Endothelial cell of umbilical vein (primary cell): ENCODE measurements around the gene TRIM56. TPM values are rescaled to one million over a fixed set of nuclear protein-coding genes. Genes with fewer than 3 reads are reported as not detected.

ENCODE experiments used
- BruUV-seq: library from RNA; stranded (reverse); fragments of 400-500 nt; replicated peaks from 2 replicates; lab custom pipeline; 2021; lab: Mats Ljungman, UMichigan
- CTCF ChIA-PET: fragments of 300-600, 350-600 bp; sonication (Branson Sonifier 250); formaldehyde crosslinking; loops from one replicate; lab custom pipeline; 2021; ENCODE audit warnings: antibody characterized with exemption, inconsistent platforms; lab: Charles Lee
- POLR2A ChIA-PET: fragments of 300-600, 350-600 bp; sonication (Branson Sonifier 250); formaldehyde crosslinking; loops from one replicate; lab custom pipeline; 2021; ENCODE audit warnings: antibody characterized with exemption, inconsistent platforms; lab: Charles Lee
- DNase-seq: peaks from one replicate; pipeline ENCODE4 v3.0.0-alpha.2; 2011; ENCODE audit warnings: low read depth, low spot score
- FAIRE-seq: peaks from 2 replicates; lab custom pipeline; 2011; peaks lifted over from hg19 to GRCh38; lab: Jason Lieb, UNC
- H2AFZ ChIP-seq: 2 replicates; pipeline ENCODE4 v1.6.0; 2012; ENCODE audit warnings: low read depth, low read length, control low read depth, inconsistent platforms
- H3K27ac ChIP-seq: 2 replicates; pipeline ENCODE4 v1.5.1; 2011; ENCODE audit warnings: low read depth, mild to moderate bottlenecking, control low read depth, low read length, moderate library complexity; ENCODE audit not compliant: insufficient read depth
- H3K27me3 ChIP-seq, 2 experiments: 2 replicates each; pipeline versions ENCODE4 v1.6.0 to v1.6.1; 2011; ENCODE audit warnings: low read length in 2 of 2, mixed read lengths in 1 of 2; ENCODE audit not compliant: control insufficient read depth in 2 of 2, insufficient read depth in 2 of 2
- H3K36me3 ChIP-seq, 2 experiments: 2 replicates in 1 of 2; 3 replicates in 1 of 2; pipeline ENCODE4 v1.5.1; 2011; ENCODE audit warnings: low read length in 2 of 2, mild to moderate bottlenecking in 1 of 2, moderate library complexity in 1 of 2; ENCODE audit not compliant: control insufficient read depth in 2 of 2, insufficient read depth in 2 of 2; ENCODE audit errors: extremely low read depth in 1 of 2
- H3K4me1 ChIP-seq: 3 replicates; pipeline ENCODE4 v1.5.1; 2011; ENCODE audit warnings: mild to moderate bottlenecking, low read length; ENCODE audit not compliant: control insufficient read depth, insufficient read depth; ENCODE audit errors: extremely low read depth
- H3K4me2 ChIP-seq: 2 replicates; pipeline ENCODE4 v1.6.1; 2011; ENCODE audit warnings: low read length, control low read depth, mixed read lengths; ENCODE audit not compliant: insufficient read depth
- H3K4me3 ChIP-seq, 3 experiments: fragments of 200-600 bp in 1 of 3; sonication (generic), shearing (Covaris generic) in 1 of 3; replicated peaks in 1 of 3; 2 replicates each; pipeline ENCODE4 v1.5.1; 2011 to 2016; ENCODE audit warnings: control low read depth in 3 of 3, low read length in 3 of 3, mild to moderate bottlenecking in 2 of 3, inconsistent platforms in 1 of 3, low read depth in 1 of 3, moderate library complexity in 1 of 3; ENCODE audit not compliant: insufficient read depth in 1 of 3
- H3K79me2 ChIP-seq: 2 replicates; pipeline ENCODE4 v1.6.0; 2012; ENCODE audit warnings: low read length, inconsistent platforms; ENCODE audit not compliant: control insufficient read depth, insufficient read depth
- H3K9ac ChIP-seq: replicated peaks from 2 replicates; pipeline ENCODE3; 2011; ENCODE audit warnings: low read length, control low read depth; ENCODE audit not compliant: insufficient read depth; ENCODE audit errors: extremely low read depth
- H3K9me1 ChIP-seq: replicated peaks from 3 replicates; pipeline ENCODE4 v1.6.0; 2011; ENCODE audit warnings: mild to moderate bottlenecking, low read length; ENCODE audit not compliant: control insufficient read depth, insufficient read depth; ENCODE audit errors: extremely low read depth
- H3K9me3 ChIP-seq: replicated peaks from 2 replicates; pipeline ENCODE4 v1.5.1; 2012; ENCODE audit warnings: low read length, inconsistent platforms; ENCODE audit not compliant: control insufficient read depth, insufficient read depth
- H4K20me1 ChIP-seq: replicated peaks from 2 replicates; pipeline ENCODE3; 2011; ENCODE audit warnings: mild to moderate bottlenecking, low read length; ENCODE audit not compliant: control insufficient read depth, insufficient read depth; ENCODE audit errors: extremely low read depth
- CTCF ChIP-seq, 2 donors: IDR thresholded peaks; 1 replicate in 1 of 2; 2 replicates in 1 of 2; pipeline ENCODE4 v1.5.1; 2011; ENCODE audit warnings: low read length in 2 of 2, mild to moderate bottlenecking in 2 of 2, moderate library complexity in 2 of 2, control low read depth in 1 of 2, inconsistent platforms in 1 of 2, low read depth in 1 of 2; ENCODE audit not compliant: insufficient read depth in 1 of 2; ENCODE audit errors: extremely low read depth in 1 of 2
- EZH2 ChIP-seq: IDR thresholded peaks from 2 replicates; pipeline ENCODE4 v1.6.1; 2012; ENCODE audit warnings: borderline replicate concordance, low read depth, mild to moderate bottlenecking, moderate library complexity, low read length, inconsistent platforms; ENCODE audit not compliant: severe bottlenecking
- FOS ChIP-seq: IDR thresholded peaks from 2 replicates; pipeline ENCODE4 v1.6.1; 2011; ENCODE audit warnings: mild to moderate bottlenecking, low read length, moderate library complexity, borderline replicate concordance; ENCODE audit not compliant: insufficient read depth
- GATA2 ChIP-seq: IDR thresholded peaks from 2 replicates; pipeline ENCODE4 v1.7.0; 2011; ENCODE audit warnings: low read depth, mild to moderate bottlenecking, moderate library complexity, mixed read lengths, low read length; ENCODE audit not compliant: insufficient read length, insufficient read depth
- JUN ChIP-seq: IDR thresholded peaks from 2 replicates; pipeline ENCODE4 v1.6.1; 2011; ENCODE audit warnings: borderline replicate concordance, low read depth; ENCODE audit not compliant: insufficient read length, insufficient read depth
- MAX ChIP-seq: IDR thresholded peaks from 2 replicates; pipeline ENCODE4 v1.6.1; 2011; ENCODE audit not compliant: insufficient read depth, insufficient read length
- MYC ChIP-seq: IDR thresholded peaks from one replicate; pipeline ENCODE4 v1.6.1; 2011; ENCODE audit warnings: mild to moderate bottlenecking, low read depth, low read length
- POLR2A ChIP-seq: IDR thresholded peaks from 2 replicates; pipeline ENCODE4 v1.6.1; 2012; ENCODE audit warnings: low read depth, mild to moderate bottlenecking, control low read depth, low read length
- POLR2AphosphoS5 ChIP-seq: IDR thresholded peaks from 2 replicates; pipeline ENCODE4 v1.6.1; 2012; ENCODE audit warnings: low read depth, mild to moderate bottlenecking, control low read depth, low read length, moderate library complexity; ENCODE audit not compliant: insufficient read depth
- dilution Hi-C: fragments of 300-500 bp; cut with MboI; formaldehyde crosslinking; loops from one replicate; pipeline ENCODE4 v1.15.0; 2019; ENCODE audit warnings: low sequenced_read_pairs; ENCODE audit not compliant: extremely low pct_ligation_motif_present
- intact Hi-C: fragments of 100-400 bp; cut with micrococcal nuclease; formaldehyde crosslinking; loops from one replicate; pipeline ENCODE4 v1.10.0; 2022
- polyA plus RNA-seq, 4 experiments: library from polyadenylated mRNA; depleted of rRNA in 3 of 4; stranded (reverse) in 3 of 4; unstranded in 1 of 4; fragments of >200 nt; gene quantifications; 2 replicates each; pipeline versions ENCODE4 v1.2.1 to v1.2.3, GENCODE V29; 2011 to 2012; ENCODE audit warnings: missing spikeins in 1 of 4
- total RNA-seq: library from RNA; stranded (reverse); gene quantifications from 2 replicates; pipeline ENCODE4 v1.2.3, GENCODE V29; 2021

Gene TRIM56
- total and polyA plus RNA-seq, 2 donors (not counting 3 experiments of a cell fraction or from before 2014, with no cell fraction given), result 2.3 to 25.1 TPM

- no peak overlapping the region for H3K4me2 ChIP-seq
- H2AFZ ChIP-seq, result no peak overlapping the region
- no peaks in the 10 kb centered on the region for H3K36me3 ChIP-seq
- no peaks in the 10 kb centered on the region for H3K27me3 ChIP-seq
- H3K4me3 ChIP-seq, result no peak overlapping the region
- no peak overlapping the region for H3K9ac ChIP-seq
- DNase-seq (no peak), FAIRE-seq (peak; percentile 63)
- no peak for TF ChIP-seq POLR2A
- no peak for TF ChIP-seq GATA2
- TF ChIP-seq POLR2AphosphoS5, result no peak
- no peak for TF ChIP-seq JUN
- no peak for TF ChIP-seq FOS
- no peak for TF ChIP-seq CTCF (IDR thresholded peaks at IDR 0.05; ENCODE audit: extremely low read depth in 1 of 2, insufficient read depth in 1 of 2, low read depth in 1 of 2, low read length in 2 of 2)
- TF ChIP-seq MAX, result no peak
- TF ChIP-seq EZH2, result no peak
- TF ChIP-seq MYC, result no peak
- intact Hi-C loops (no loop called here), dilution Hi-C loops (no loop called here)
- H3K4me1 ChIP-seq, result peaks cover 37% of the 10 kb centered on the region
- peaks cover 10% of the 10 kb centered on the region for H3K79me2 ChIP-seq
- POLR2A ChIA-PET, result interaction anchor here (3.3 to 3.7 kb wide), 2 partner anchors 30 to 37 kb away, joined by 26 read pairs; partner anchors contain the start of gene SERPINE1
- no TSS peak for BruUV-seq
- no peaks in the 10 kb centered on the region for H3K9me3 ChIP-seq
- H3K9me1 ChIP-seq, result no peaks in the 10 kb centered on the region
- CTCF ChIA-PET, result interaction anchor here (0.6 to 6.1 kb wide), 6 partner anchors 15 to 47 kb away, joined by 3 to 38 read pairs (median 21); partner anchors contain the start of gene SERPINE1
- no peaks in the 10 kb centered on the region for H4K20me1 ChIP-seq
- no peak overlapping the region for H3K27ac ChIP-seq
Measured at GRCh38 chr7:101096331-101096956, 11.2 kb downstream of the TRIM56 start.
